GM18951 (cell line): Measurements from ENCODE around the gene CPXM1.

Experiments used
- POLR2A ChIP-seq: IDR thresholded peaks from 4 replicates; pipeline ENCODE4 v1.6.1; 2011; ENCODE audit warnings: mild to moderate bottlenecking; ENCODE audit not compliant: insufficient read length, insufficient read depth; ENCODE audit errors: extremely low read depth
- in situ Hi-C: fragments of 300-500 bp; cut with MboI; formaldehyde crosslinking; loops from one replicate; pipeline ENCODE4 v1.12.0; 2022; ENCODE audit warnings: low sequenced_read_pairs, mixed read lengths, inconsistent platforms; ENCODE audit not compliant: unreplicated experiment

The CPXM1 gene

GRCh38 chr20:2800521-2801285 is at the start of gene CPXM1:
Gene CPXM1, minus strand, starts transcription at chr20:2800627. Its CDS starts 55 bp downstream, at chr20:2800572.
- in situ Hi-C loops, result no loop called here
- TF ChIP-seq POLR2A, result peak; percentile 70

- in situ Hi-C loops, result no loop called here
- no peak for TF ChIP-seq POLR2A
These were observed 49.1 kb upstream of the CPXM1 start for GRCh38 chr20:2849529-2849928.

GRCh38 chr20:2847802-2848201 is 47.4 kb upstream of the CPXM1 start:
- in situ Hi-C loops, result no loop called here

GRCh38 chr20:2846698-2847097 is 46.3 kb upstream of the CPXM1 start:
- in situ Hi-C loops, result no loop called here
- TF ChIP-seq POLR2A, result no peak

More at GRCh38 chr20:2847802-2848201, 47.4 kb upstream of the CPXM1 start:
- TF ChIP-seq POLR2A, result no peak

GRCh38 chr20:2845607-2846006 is 45.2 kb upstream of the CPXM1 start:
- in situ Hi-C loops, result no loop called here
- TF ChIP-seq POLR2A, result no peak

GRCh38 chr20:2840967-2841531 is 40.6 kb upstream of the CPXM1 start:
- no peak for TF ChIP-seq POLR2A
- in situ Hi-C loops, result no loop called here

- TF ChIP-seq POLR2A, result peak; percentile 78
- in situ Hi-C loops, result no loop called here
These were observed 39.9 kb upstream of the CPXM1 start, which contains the start of the genes PCED1A and VPS16 for GRCh38 chr20:2840138-2840966. Gene PCED1A, minus strand, starts transcription at chr20:2840655. Its CDS starts 743 bp downstream, at chr20:2839912. Gene VPS16, plus strand, starts transcription at chr20:2840745. Its CDS starts 30 bp downstream, at chr20:2840775.

- TF ChIP-seq POLR2A, result no peak
- in situ Hi-C loops, result no loop called here
These were observed 39.3 kb upstream of the CPXM1 start for GRCh38 chr20:2839732-2840137.

- no peak for TF ChIP-seq POLR2A
These were observed 38.6 kb upstream of the CPXM1 start for GRCh38 chr20:2838847-2839671.

GRCh38 chr20:2838170-2838797 is 37.9 kb upstream of the CPXM1 start:
- no peak for TF ChIP-seq POLR2A
- in situ Hi-C loops, result no loop called here

More at GRCh38 chr20:2838847-2839671, 38.6 kb upstream of the CPXM1 start:
- in situ Hi-C loops, result no loop called here

- in situ Hi-C loops, result no loop called here
- no peak for TF ChIP-seq POLR2A
These were observed 37.0 kb upstream of the CPXM1 start for GRCh38 chr20:2837221-2837960.

GRCh38 chr20:2836035-2836434 is 35.6 kb upstream of the CPXM1 start:
- no peak for TF ChIP-seq POLR2A
- in situ Hi-C loops, result no loop called here

- in situ Hi-C loops, result no loop called here
- no peak for TF ChIP-seq POLR2A
These were observed 34.9 kb upstream of the CPXM1 start for GRCh38 chr20:2835331-2835796.
